Ovary (tissue), 3 donors: ENCODE data around the gene DNAH3.

Experiments
- CTCF ChIP-seq, 3 donors: fragments of 450-650 bp in 2 of 3; fragments of 200-600 bp in 1 of 3; IDR thresholded peaks; one replicate each; pipeline versions ENCODE4 v1.5.1 to v1.8.0; 2016 to 2022; ENCODE audit warnings: antibody characterized with exemption in 3 of 3, mild to moderate bottlenecking in 1 of 3
- POLR2A ChIP-seq: fragments of 450-650 bp; IDR thresholded peaks from one replicate; pipeline ENCODE4 v1.6.1; 2017; ENCODE audit warnings: antibody characterized with exemption, mild to moderate bottlenecking, moderate library complexity
- donor health status: DM: no; HTN: no; CAD: no.

- TF ChIP-seq POLR2A: no peak
- no peak for TF ChIP-seq CTCF (IDR thresholded peaks at IDR 0.05)
Measured at GRCh38 chr16:20905576-20905975, 245.1 kb downstream of the DNAH3 start.
